Gastroesophageal sphincter (tissue), 3 donors: ENCODE measurements around the gene PIGX.

Experiments
- EP300 ChIP-seq: sonication (generic); formaldehyde crosslinking; IDR thresholded peaks from one replicate; pipeline ENCODE4 v1.6.1; 2017; ENCODE audit warnings: antibody characterized with exemption, mild to moderate bottlenecking
- POLR2A ChIP-seq, 2 donors: fragments of 450-650 bp; IDR thresholded peaks; one replicate each; pipeline ENCODE4 v1.6.1; 2017; ENCODE audit warnings: antibody characterized with exemption in 2 of 2, mild to moderate bottlenecking in 2 of 2, moderate library complexity in 1 of 2
- TF ChIP-seq, protein P1 (sequence below), 4 experiments: fragments of 200-600 bp in 2 of 4; fragments of 450-650 bp in 2 of 4; sonication (generic) in 1 of 4; IDR thresholded peaks; one replicate each; pipeline ENCODE4 v1.5.1; 2017 to 2019; ENCODE audit warnings: antibody characterized with exemption in 4 of 4, mild to moderate bottlenecking in 2 of 4, moderate library complexity in 2 of 4

GRCh38 chr3:196777836-196778235, 65.7 kb downstream of the PIGX start:
- TF ChIP-seq, protein P1, sequence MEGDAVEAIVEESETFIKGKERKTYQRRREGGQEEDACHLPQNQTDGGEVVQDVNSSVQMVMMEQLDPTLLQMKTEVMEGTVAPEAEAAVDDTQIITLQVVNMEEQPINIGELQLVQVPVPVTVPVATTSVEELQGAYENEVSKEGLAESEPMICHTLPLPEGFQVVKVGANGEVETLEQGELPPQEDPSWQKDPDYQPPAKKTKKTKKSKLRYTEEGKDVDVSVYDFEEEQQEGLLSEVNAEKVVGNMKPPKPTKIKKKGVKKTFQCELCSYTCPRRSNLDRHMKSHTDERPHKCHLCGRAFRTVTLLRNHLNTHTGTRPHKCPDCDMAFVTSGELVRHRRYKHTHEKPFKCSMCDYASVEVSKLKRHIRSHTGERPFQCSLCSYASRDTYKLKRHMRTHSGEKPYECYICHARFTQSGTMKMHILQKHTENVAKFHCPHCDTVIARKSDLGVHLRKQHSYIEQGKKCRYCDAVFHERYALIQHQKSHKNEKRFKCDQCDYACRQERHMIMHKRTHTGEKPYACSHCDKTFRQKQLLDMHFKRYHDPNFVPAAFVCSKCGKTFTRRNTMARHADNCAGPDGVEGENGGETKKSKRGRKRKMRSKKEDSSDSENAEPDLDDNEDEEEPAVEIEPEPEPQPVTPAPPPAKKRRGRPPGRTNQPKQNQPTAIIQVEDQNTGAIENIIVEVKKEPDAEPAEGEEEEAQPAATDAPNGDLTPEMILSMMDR (IDR thresholded peaks at IDR 0.05), result no peak
- TF ChIP-seq POLR2A (IDR thresholded peaks at IDR 0.05), result no peak
- no peak for TF ChIP-seq EP300
